ENCODE results near the gene TAL1. TPM values are rescaled to one million over a fixed set of nuclear protein-coding genes. Genes with fewer than 3 reads are reported as not detected.
"Not testable (repeated sequence)": the region's sequence is repeated elsewhere in the genome, so short reads cannot be mapped to it uniquely, and the experiment has no call there.

The TAL1 gene
- total and polyA plus RNA-seq, 8 donors = 0.28 to 3.2 (median 0.74) TPM

- no peak for TF ChIP-seq CTCF (IDR thresholded peaks at IDR 0.05)
- 42 to 78% methylated on average over 3 of the region's 3 CpGs for WGBS, 2 donors
- intact Hi-C loops (cut with DNase I) = no loop called here
- FAIRE-seq (no peak), ATAC-seq (no peak), DNase-seq (no peak)
- Histone ChIP-seq H3K36me3 (no peaks in the 10 kb centered on the region), H3K4me1 (no peaks in the 10 kb centered on the region), H3K27ac (no peak overlapping the region), H3K27me3 (no peaks in the 10 kb centered on the region), H3K9me3 (no peaks in the 10 kb centered on the region), H3K4me3 (no peak overlapping the region)
These were observed 22.2 kb downstream of the TAL1 start for GRCh38 chr1:47209725-47210325.

GRCh38 chr1:47209091-47209490, 22.9 kb downstream of the TAL1 start:
- Histone ChIP-seq H3K36me3 (no peaks in the 10 kb centered on the region), H3K27me3 (no peaks in the 10 kb centered on the region), H3K4me3 (no peak overlapping the region), H3K4me1 (no peaks in the 10 kb centered on the region), H3K27ac (no peak overlapping the region), H3K9me3 (no peaks in the 10 kb centered on the region)
- intact Hi-C loops (cut with DNase I) = no loop called here
- ATAC-seq (no peak), DNase-seq (no peak), FAIRE-seq (no peak)
- no peak for TF ChIP-seq CTCF (IDR thresholded peaks at IDR 0.05)
- 50 to 52% methylated on average over 8 of the region's 8 CpGs for WGBS, 2 donors

- no peaks in the 10 kb centered on the region for H3K36me3 ChIP-seq
- FAIRE-seq (no peak), DNase-seq (no peak), ATAC-seq (no peak)
- H3K9me3 ChIP-seq = no peaks in the 10 kb centered on the region
- intact Hi-C loops (cut with DNase I) = no loop called here
- WGBS, 2 donors = 51 to 56% methylated on average over 9 to 11 of the region's 11 CpGs
- no peak overlapping the region for H3K4me3 ChIP-seq
- TF ChIP-seq CTCF (IDR thresholded peaks at IDR 0.05) = no peak
- H3K27ac ChIP-seq = no peak overlapping the region
- H3K4me1 ChIP-seq = no peaks in the 10 kb centered on the region
- H3K27me3 ChIP-seq = no peaks in the 10 kb centered on the region
These were observed 23.6 kb downstream of the TAL1 start for GRCh38 chr1:47208374-47208850.

GRCh38 chr1:47207803-47208373, 24.1 kb downstream of the TAL1 start:
- Histone ChIP-seq H3K4me3 (no peak overlapping the region), H3K27me3 (no peaks in the 10 kb centered on the region), H3K27ac (no peak overlapping the region), H3K9me3 (no peaks in the 10 kb centered on the region), H3K4me1 (no peaks in the 10 kb centered on the region), H3K36me3 (no peaks in the 10 kb centered on the region)
- FAIRE-seq = no peak
- no peak for TF ChIP-seq CTCF (IDR thresholded peaks at IDR 0.05)
- ATAC-seq = no peak
- no peak for DNase-seq
- WGBS, 2 donors = 51 to 61% methylated on average over 8 of the region's 8 CpGs
- intact Hi-C loops (cut with DNase I) = no loop called here

- WGBS, 2 donors = 66 to 83% methylated on average over 5 of the region's 5 CpGs
- FAIRE-seq (no peak), DNase-seq (no peak), ATAC-seq (no peak)
- no peak for TF ChIP-seq CTCF (IDR thresholded peaks at IDR 0.05)
- Histone ChIP-seq H3K27me3 (no peaks in the 10 kb centered on the region), H3K4me1 (no peaks in the 10 kb centered on the region), H3K9me3 (no peaks in the 10 kb centered on the region), H3K36me3 (no peaks in the 10 kb centered on the region), H3K4me3 (no peak overlapping the region), H3K27ac (no peak overlapping the region)
- intact Hi-C loops (cut with DNase I) = no loop called here
These were observed 26.1 kb downstream of the TAL1 start for GRCh38 chr1:47205918-47206317.

- DNase-seq; H3K27ac ChIP-seq; H3K4me3 ChIP-seq; H3K4me1 ChIP-seq; FAIRE-seq; H3K36me3 ChIP-seq; intact Hi-C loops (cut with DNase I); ATAC-seq; H3K9me3 ChIP-seq; H3K27me3 ChIP-seq: not testable (repeated sequence)
- WGBS, 2 donors = 31 to 35% methylated on average over 2 of the region's 2 CpGs
These were observed 28.5 kb downstream of the TAL1 start for GRCh38 chr1:47203504-47203903.
